Activated naive CD8-positive, alpha-beta T cell (primary cell): Measurements from ENCODE around the gene ERG28.
"Not testable (repeated sequence)": the region's sequence is repeated elsewhere in the genome, so short reads cannot be mapped to it uniquely, and the experiment has no call there.

Experiments
- H3K27ac Mint-ChIP-seq: one replicate; pipeline ENCODE4 v1.8.0; 2021; ENCODE audit warnings: mixed read lengths
- H3K27me3 Mint-ChIP-seq: one replicate; pipeline ENCODE4 v1.8.0; 2021; ENCODE audit warnings: mixed read lengths
- H3K36me3 Mint-ChIP-seq: one replicate; pipeline ENCODE4 v1.8.0; 2021; ENCODE audit warnings: mixed read lengths
- H3K4me1 Mint-ChIP-seq: one replicate; pipeline ENCODE4 v1.8.0; 2021; ENCODE audit warnings: low read depth, mixed read lengths
- H3K4me3 Mint-ChIP-seq: one replicate; pipeline ENCODE4 v1.8.0; 2021; ENCODE audit warnings: mild to moderate bottlenecking, mixed read lengths
- H3K9me3 Mint-ChIP-seq: one replicate; pipeline ENCODE4 v1.8.0; 2021; ENCODE audit warnings: low read depth, mixed read lengths

ERG28 gene

GRCh38 chr14:75619548-75619947 lies 41.1 kb downstream of the ERG28 start:
- Mint-ChIP-seq H3K9me3 (no peaks in the 10 kb centered on the region), H3K27me3 (no peaks in the 10 kb centered on the region), H3K4me1 (no peaks in the 10 kb centered on the region)

GRCh38 chr14:75615200-75615599 lies 45.5 kb downstream of the ERG28 start:
- Mint-ChIP-seq H3K27me3 (no peaks in the 10 kb centered on the region), H3K27ac (no peak overlapping the region), H3K9me3 (no peaks in the 10 kb centered on the region), H3K4me3 (no peak overlapping the region), H3K4me1 (no peaks in the 10 kb centered on the region), H3K36me3 (peaks cover 7% of the 10 kb centered on the region)

More at GRCh38 chr14:75619548-75619947, 41.1 kb downstream of the ERG28 start:
- Mint-ChIP-seq H3K36me3 (peaks cover 3% of the 10 kb centered on the region), H3K27ac (no peak overlapping the region), H3K4me3 (no peak overlapping the region)

- Mint-ChIP-seq H3K4me1 (no peaks in the 10 kb centered on the region), H3K4me3 (no peak overlapping the region), H3K27ac (no peak overlapping the region), H3K27me3 (no peaks in the 10 kb centered on the region), H3K9me3 (no peaks in the 10 kb centered on the region), H3K36me3 (peaks cover 7% of the 10 kb centered on the region)
Observed at GRCh38 chr14:75614179-75614578, 46.5 kb downstream of the ERG28 start.

- peaks cover 11% of the 10 kb centered on the region for H3K36me3 Mint-ChIP-seq
- no peaks in the 10 kb centered on the region for H3K9me3 Mint-ChIP-seq
- no peak overlapping the region for H3K4me3 Mint-ChIP-seq
- no peaks in the 10 kb centered on the region for H3K4me1 Mint-ChIP-seq
- no peaks in the 10 kb centered on the region for H3K27me3 Mint-ChIP-seq
- no peak overlapping the region for H3K27ac Mint-ChIP-seq
Observed at GRCh38 chr14:75612157-75612556, 48.5 kb downstream of the ERG28 start.

GRCh38 chr14:75610834-75611233 lies 49.8 kb downstream of the ERG28 start:
- Mint-ChIP-seq H3K9me3 (no peaks in the 10 kb centered on the region), H3K27ac (no peak overlapping the region), H3K27me3 (no peaks in the 10 kb centered on the region), H3K36me3 (peaks cover 11% of the 10 kb centered on the region), H3K4me3 (no peak overlapping the region), H3K4me1 (no peaks in the 10 kb centered on the region)

- Mint-ChIP-seq H3K36me3 (peaks cover 11% of the 10 kb centered on the region), H3K4me3 (no peak overlapping the region), H3K9me3 (no peaks in the 10 kb centered on the region), H3K4me1 (no peaks in the 10 kb centered on the region), H3K27ac (no peak overlapping the region), H3K27me3 (no peaks in the 10 kb centered on the region)
Observed at GRCh38 chr14:75609606-75610475, 50.8 kb downstream of the ERG28 start.

GRCh38 chr14:75609116-75609515 lies 51.6 kb downstream of the ERG28 start:
- no peaks in the 10 kb centered on the region for H3K4me1 Mint-ChIP-seq
- H3K36me3 Mint-ChIP-seq = peaks cover 6% of the 10 kb centered on the region
- no peak overlapping the region for H3K27ac Mint-ChIP-seq
- no peak overlapping the region for H3K4me3 Mint-ChIP-seq
- no peaks in the 10 kb centered on the region for H3K9me3 Mint-ChIP-seq
- H3K27me3 Mint-ChIP-seq = no peaks in the 10 kb centered on the region

- Mint-ChIP-seq H3K36me3 (peaks cover 4% of the 10 kb centered on the region), H3K27me3 (no peaks in the 10 kb centered on the region), H3K4me1 (no peaks in the 10 kb centered on the region), H3K9me3 (no peaks in the 10 kb centered on the region), H3K4me3 (no peak overlapping the region), H3K27ac (no peak overlapping the region)
Observed at GRCh38 chr14:75607842-75608640, 52.6 kb downstream of the ERG28 start.

- Mint-ChIP-seq H3K27ac (no peak overlapping the region), H3K27me3 (no peaks in the 10 kb centered on the region), H3K4me1 (no peaks in the 10 kb centered on the region), H3K36me3 (peaks cover 4% of the 10 kb centered on the region), H3K9me3 (no peaks in the 10 kb centered on the region), H3K4me3 (no peak overlapping the region)
Observed at GRCh38 chr14:75607044-75607443, 53.6 kb downstream of the ERG28 start.

GRCh38 chr14:75605916-75606315 lies 54.8 kb downstream of the ERG28 start:
- no peak overlapping the region for H3K27ac Mint-ChIP-seq
- H3K27me3 Mint-ChIP-seq = no peaks in the 10 kb centered on the region
- H3K4me1 Mint-ChIP-seq = no peaks in the 10 kb centered on the region
- H3K9me3 Mint-ChIP-seq = no peaks in the 10 kb centered on the region
- H3K4me3 Mint-ChIP-seq = no peak overlapping the region
- H3K36me3 Mint-ChIP-seq = peaks cover 4% of the 10 kb centered on the region

- Mint-ChIP-seq H3K27ac (no peak overlapping the region), H3K4me3 (no peak overlapping the region), H3K27me3 (no peaks in the 10 kb centered on the region), H3K4me1 (no peaks in the 10 kb centered on the region), H3K9me3 (no peaks in the 10 kb centered on the region), H3K36me3 (peaks cover 4% of the 10 kb centered on the region)
Observed at GRCh38 chr14:75604979-75605851, 55.5 kb downstream of the ERG28 start.

- Mint-ChIP-seq H3K9me3 (no peaks in the 10 kb centered on the region), H3K27ac (no peak overlapping the region), H3K4me3 (no peak overlapping the region), H3K36me3 (peaks cover 2% of the 10 kb centered on the region), H3K27me3 (no peaks in the 10 kb centered on the region), H3K4me1 (no peaks in the 10 kb centered on the region)
Observed at GRCh38 chr14:75602503-75602902, 58.2 kb downstream of the ERG28 start.

- not testable (repeated sequence) for H3K36me3 Mint-ChIP-seq, H3K4me3 Mint-ChIP-seq, H3K27me3 Mint-ChIP-seq, H3K4me1 Mint-ChIP-seq, H3K27ac Mint-ChIP-seq, H3K9me3 Mint-ChIP-seq
Observed at GRCh38 chr14:75601061-75601460, 59.6 kb downstream of the ERG28 start.

GRCh38 chr14:75600100-75600499 lies 60.6 kb downstream of the ERG28 start:
- H3K4me1 Mint-ChIP-seq, H3K27me3 Mint-ChIP-seq, H3K9me3 Mint-ChIP-seq, H3K36me3 Mint-ChIP-seq, H3K27ac Mint-ChIP-seq, H3K4me3 Mint-ChIP-seq: not testable (repeated sequence)
